Adrenal gland (tissue), 12 donors: ENCODE measurements around the gene CARM1. TPM values are rescaled to one million over a fixed set of nuclear protein-coding genes. Genes with fewer than 3 reads are reported as not detected.

ENCODE experiments used
- DNase-seq, 7 donors: peaks; one replicate each; pipeline ENCODE4 v3.0.0-alpha.2; 2019 to 2020
- H3K27ac ChIP-seq, 5 donors: fragments of 200-600 bp; sonication (generic) in 4 of 5; 1 replicate in 3 of 5; 2 replicates in 2 of 5; pipeline versions ENCODE4 v1.5.1 to v1.8.0; 2016 to 2020; ENCODE audit warnings: mild to moderate bottlenecking in 1 of 5
- H3K27me3 ChIP-seq: fragments of 200-600 bp; 2 replicates; pipeline ENCODE4 v1.8.0; 2021
- H3K36me3 ChIP-seq, 2 donors: fragments of 200-600 bp; replicated peaks in 1 of 2; 1 replicate in 1 of 2; 2 replicates in 1 of 2; pipeline versions ENCODE4 v1.5.1 to v1.8.0; 2018 to 2022
- H3K4me1 ChIP-seq, 2 donors: fragments of 200-600 bp; replicated peaks in 1 of 2; 1 replicate in 1 of 2; 2 replicates in 1 of 2; pipeline versions ENCODE4 v1.5.1 to v1.8.0; 2018 to 2021
- H3K4me3 ChIP-seq, 4 donors: fragments of 200-600 bp; sonication (generic) in 3 of 4; one replicate each; pipeline ENCODE4 v1.5.1; 2016 to 2018
- H3K9me3 ChIP-seq, 3 donors: fragments of 200-600 bp; sonication (generic) in 1 of 3; replicated peaks in 1 of 3; 1 replicate in 2 of 3; 2 replicates in 1 of 3; pipeline versions ENCODE4 v1.5.1 to v1.8.0; 2016 to 2021
- POLR2A ChIP-seq, 2 donors: fragments of 450-650 bp; IDR thresholded peaks; one replicate each; pipeline ENCODE4 v1.6.1; 2017; ENCODE audit warnings: antibody characterized with exemption in 2 of 2, mild to moderate bottlenecking in 2 of 2, moderate library complexity in 1 of 2
- WGBS, 4 donors: extraction: QIAGEN DNeasy Blood & Tissue Kit in 2 of 4; methylation state at CpG; one replicate each; pipeline versions ENCODE4 v1.1.5 to v1.1.7; 2013 to 2017; 5-methylcytosine and 5-hydroxymethylcytosine counted together
- intact Hi-C, 2 donors: fragments of 100-400 bp; cut with DNase I; formaldehyde crosslinking; loops; one replicate each; pipeline versions ENCODE4 v1.14.1 to v1.15.0; 2022 to 2023
- polyA plus RNA-seq, 3 donors: library from polyadenylated mRNA; stranded (reverse); fragments of 200-250 nt in 2 of 3; fragments of 350-450 nt in 1 of 3; fragmentation: Illumina TruSeq in 1 of 3; extraction: RNeasy Lipid Tissue Mini Kit (QIAGEN cat#74804) in 1 of 3; gene quantifications; one replicate each; pipeline ENCODE4 v1.2.3, GENCODE V29; 2013 to 2014
- total RNA-seq, 9 donors: library from RNA; depleted of rRNA in 4 of 9; stranded (reverse); fragments of >200 nt in 4 of 9; fragments of 120-200 nt in 1 of 9; fragmentation: NEBNext Ultra II Directional in 1 of 9; extraction: Animal tissue kit (Norgen Biotek cat#: 25700) in 1 of 9; gene quantifications; one replicate each; pipeline versions ENCODE4 v1.1.0 to v1.2.4, GENCODE V29; 2013 to 2023
- TF ChIP-seq, protein P1 (sequence below), 6 experiments: fragments of 450-650 bp in 4 of 6; fragments of 200-600 bp in 2 of 6; sonication (generic) in 1 of 6; IDR thresholded peaks; 1 replicate in 5 of 6; 2 replicates in 1 of 6; pipeline versions ENCODE4 v1.5.1 to v1.8.0; 2016 to 2021; ENCODE audit warnings: antibody characterized with exemption in 6 of 6, mild to moderate bottlenecking in 2 of 6, moderate library complexity in 1 of 6
- donor health status: healthy with polysubstance abuse.
- donor health status: Bipolar disorder and iron deficiency.
- donor health status: DM: yes; HTN: yes; CAD: no.
- donor health status: DM: no; HTN: no; CAD: no.
- donor health status: DM: no; HTN: no; CAD: no.
- donor health status: DM: yes; HTN: yes; CAD: no.

CARM1 gene
- total and polyA plus RNA-seq, 12 donors: 8.2 to 38.1 (median 21.6) TPM

DNA sequence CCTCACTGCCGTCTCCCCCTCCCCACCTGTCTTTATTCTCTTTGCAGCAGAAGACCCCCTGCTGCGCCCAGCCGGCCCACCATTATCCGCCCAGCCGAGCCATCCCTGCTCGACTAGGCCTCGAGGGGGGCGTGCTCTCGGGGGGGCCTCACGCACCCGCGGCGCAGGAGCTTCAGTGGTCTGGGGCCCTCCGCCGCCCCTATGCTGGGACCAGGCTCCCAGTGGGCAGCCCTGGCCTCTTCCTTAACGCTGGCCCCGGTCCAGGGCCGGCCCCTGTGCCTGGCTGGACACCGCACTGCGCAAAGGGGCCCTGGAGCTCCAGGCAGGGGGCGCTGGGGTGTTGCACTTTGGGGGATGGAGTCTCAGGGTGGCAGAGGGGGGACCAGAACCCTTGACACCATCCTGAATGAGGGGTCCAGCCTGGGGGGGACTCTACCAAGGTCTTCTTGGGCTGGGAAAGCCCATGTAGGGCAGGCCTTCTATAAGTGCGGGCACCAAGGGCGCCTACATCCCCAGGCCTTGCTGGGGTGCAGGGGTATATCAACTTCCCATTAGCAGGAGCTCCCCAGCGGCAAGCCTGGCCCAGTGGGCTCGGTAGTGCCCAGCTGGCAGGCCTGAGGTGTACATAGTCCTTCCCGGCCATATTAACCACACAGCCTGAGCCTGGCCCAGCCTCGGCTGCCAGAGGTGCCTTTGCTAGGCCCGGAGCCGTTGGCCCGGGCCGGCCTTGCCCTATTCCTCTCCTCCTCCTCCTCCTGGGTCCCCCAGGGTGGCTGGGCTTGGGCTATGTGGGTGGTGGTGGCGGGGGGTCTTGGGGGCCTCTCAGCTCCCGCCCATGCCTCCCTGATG, 40.2 kb upstream of the CARM1 start:
- TF ChIP-seq, protein P1, sequence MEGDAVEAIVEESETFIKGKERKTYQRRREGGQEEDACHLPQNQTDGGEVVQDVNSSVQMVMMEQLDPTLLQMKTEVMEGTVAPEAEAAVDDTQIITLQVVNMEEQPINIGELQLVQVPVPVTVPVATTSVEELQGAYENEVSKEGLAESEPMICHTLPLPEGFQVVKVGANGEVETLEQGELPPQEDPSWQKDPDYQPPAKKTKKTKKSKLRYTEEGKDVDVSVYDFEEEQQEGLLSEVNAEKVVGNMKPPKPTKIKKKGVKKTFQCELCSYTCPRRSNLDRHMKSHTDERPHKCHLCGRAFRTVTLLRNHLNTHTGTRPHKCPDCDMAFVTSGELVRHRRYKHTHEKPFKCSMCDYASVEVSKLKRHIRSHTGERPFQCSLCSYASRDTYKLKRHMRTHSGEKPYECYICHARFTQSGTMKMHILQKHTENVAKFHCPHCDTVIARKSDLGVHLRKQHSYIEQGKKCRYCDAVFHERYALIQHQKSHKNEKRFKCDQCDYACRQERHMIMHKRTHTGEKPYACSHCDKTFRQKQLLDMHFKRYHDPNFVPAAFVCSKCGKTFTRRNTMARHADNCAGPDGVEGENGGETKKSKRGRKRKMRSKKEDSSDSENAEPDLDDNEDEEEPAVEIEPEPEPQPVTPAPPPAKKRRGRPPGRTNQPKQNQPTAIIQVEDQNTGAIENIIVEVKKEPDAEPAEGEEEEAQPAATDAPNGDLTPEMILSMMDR (IDR thresholded peaks at IDR 0.05): no peak
- no peak for TF ChIP-seq POLR2A (IDR thresholded peaks at IDR 0.05)
- intact Hi-C loops: no loop called here
- Histone ChIP-seq H3K27ac (no peak overlapping the region), H3K4me3 (no peak overlapping the region), H3K4me1 (peaks cover 0 to 7% of the 10 kb centered on the region in 2 donors), H3K36me3 (peaks cover 0 to 75% of the 10 kb centered on the region in 2 donors), H3K27me3 (no peaks in the 10 kb centered on the region), H3K9me3 (no peaks in the 10 kb centered on the region)
- DNase-seq: peak in 2 of 7 donors; percentile 22 to 27
- WGBS, 4 donors: 81 to 86% (median 82%) methylated on average over 13 to 33 of the region's 33 CpGs

DNA sequence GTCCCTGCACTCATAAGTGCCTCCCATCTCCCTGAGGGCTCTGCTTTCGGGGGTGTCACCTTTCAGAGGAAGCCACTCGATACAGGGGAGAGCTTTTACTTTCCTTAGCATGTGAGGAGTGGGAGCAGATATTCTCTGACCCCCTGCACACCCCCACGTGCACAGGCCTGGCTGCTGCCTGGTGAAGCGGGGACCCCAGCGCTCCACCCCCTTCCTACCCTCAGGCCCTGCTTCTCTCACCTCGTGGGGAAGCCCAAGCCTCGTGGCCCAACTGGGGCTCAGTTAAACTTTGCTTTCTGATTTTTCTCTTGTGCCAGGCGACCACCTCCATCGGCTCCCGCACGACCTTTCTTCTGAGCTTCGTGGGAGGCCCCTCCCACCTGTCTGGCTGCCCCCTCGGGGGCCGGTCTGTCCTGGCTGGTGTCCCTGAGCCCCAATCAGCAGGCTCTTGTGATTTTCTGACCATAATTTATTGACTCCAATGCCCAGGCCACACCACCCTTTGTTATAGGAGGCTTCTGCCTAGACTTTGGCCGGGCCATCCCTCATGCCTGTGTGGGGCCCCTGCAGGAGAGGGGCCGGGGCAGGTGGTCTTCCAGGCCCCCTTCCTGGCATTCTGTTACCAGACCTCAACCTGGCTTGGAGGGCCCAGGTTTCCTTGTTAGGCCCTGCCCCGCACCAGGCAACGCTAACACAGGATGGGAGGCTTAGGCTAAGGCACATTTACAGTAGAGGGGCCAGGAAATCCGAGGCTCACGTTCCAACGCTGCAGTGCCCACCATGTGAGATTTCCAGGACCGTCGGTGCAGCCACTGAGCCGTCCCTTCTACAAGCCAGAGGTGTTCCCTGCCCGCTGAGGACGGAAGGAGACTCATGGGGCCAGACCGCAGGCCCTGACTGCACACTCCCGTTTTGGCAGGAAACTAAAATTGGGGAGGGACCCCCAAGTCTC, 39.1 kb upstream of the CARM1 start:
- intact Hi-C loops: no loop called here
- Histone ChIP-seq H3K4me3 (no peak overlapping the region), H3K27ac (no peak overlapping the region), H3K36me3 (peaks cover 0 to 64% of the 10 kb centered on the region in 2 donors), H3K4me1 (peaks cover 6 to 14% of the 10 kb centered on the region in 2 donors), H3K27me3 (no peaks in the 10 kb centered on the region), H3K9me3 (no peaks in the 10 kb centered on the region)
- TF ChIP-seq POLR2A (IDR thresholded peaks at IDR 0.05): no peak
- WGBS, 4 donors: 73 to 76% (median 76%) methylated on average over 21 to 28 of the region's 28 CpGs
- DNase-seq: peak in 1 of 7 donors; percentile 21

DNA sequence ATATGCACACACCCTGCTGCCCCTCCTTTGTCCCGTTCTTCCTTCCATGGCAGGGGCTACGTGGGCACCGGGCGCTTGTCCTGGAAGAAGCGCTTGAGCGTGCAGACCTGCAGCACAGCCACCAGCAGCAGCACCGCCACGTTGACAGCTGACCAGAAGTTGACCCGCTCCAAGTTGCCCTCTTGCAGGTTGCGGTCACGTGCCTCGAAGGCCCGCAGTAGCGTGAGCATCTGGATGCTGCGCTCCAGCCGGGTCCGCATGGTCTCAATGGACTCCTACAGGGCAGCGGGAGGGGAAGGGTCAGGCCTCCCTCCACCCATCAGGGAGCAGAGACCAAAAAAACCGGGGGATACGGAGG, 38.4 kb upstream of the CARM1 start:
- no peaks in the 10 kb centered on the region for H3K27me3 ChIP-seq
- no peak overlapping the region for H3K4me3 ChIP-seq
- peaks cover 0 to 57% of the 10 kb centered on the region in 2 donors for H3K36me3 ChIP-seq
- no peaks in the 10 kb centered on the region for H3K9me3 ChIP-seq
- 55 to 80% (median 73%) methylated on average over 3 to 20 of the region's 20 CpGs for WGBS, 4 donors
- DNase-seq: peak in 1 of 7 donors; percentile 26
- no peak for TF ChIP-seq POLR2A (IDR thresholded peaks at IDR 0.05)
- TF ChIP-seq, protein P1 (IDR thresholded peaks at IDR 0.05): no peak
- intact Hi-C loops: no loop called here
- peaks cover 6 to 14% of the 10 kb centered on the region in 2 donors for H3K4me1 ChIP-seq
- no peak overlapping the region for H3K27ac ChIP-seq

DNA sequence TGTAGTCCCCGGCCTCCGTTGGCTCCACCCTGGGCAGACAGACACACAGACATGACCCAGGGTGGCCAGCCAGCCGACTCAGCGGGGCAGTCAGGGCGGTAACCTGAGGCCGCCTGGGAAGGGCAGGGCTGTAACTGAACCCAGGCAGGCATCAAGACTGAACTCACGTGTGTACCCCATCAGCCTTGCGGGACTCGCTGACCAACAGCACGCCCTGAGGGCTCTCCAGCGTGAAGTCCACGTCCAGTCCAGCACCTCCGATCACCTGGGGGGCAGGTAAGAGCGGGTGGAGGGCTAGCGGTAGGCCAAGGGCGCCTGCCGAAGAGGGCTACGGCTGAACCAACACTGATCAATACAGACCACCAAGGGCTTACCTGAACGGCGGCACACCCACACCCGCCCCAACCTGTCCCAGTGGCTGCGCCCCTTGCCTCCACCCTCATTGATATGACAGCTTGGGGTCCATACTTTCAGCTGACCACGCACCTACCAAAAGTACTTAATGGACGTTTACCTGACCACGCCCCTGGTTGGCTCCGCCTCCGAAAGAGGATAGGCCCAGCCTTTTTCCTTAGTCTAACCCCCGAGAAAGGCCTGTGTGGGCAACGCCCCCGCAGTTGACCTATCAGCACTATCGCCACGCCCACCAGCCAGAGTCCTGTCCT, 36.1 kb upstream of the CARM1 start:
- Histone ChIP-seq H3K27me3 (no peaks in the 10 kb centered on the region), H3K9me3 (no peaks in the 10 kb centered on the region), H3K4me3 (peak overlapping the region in 2 of 4 donors; percentile 20 to 43), H3K27ac (peak overlapping the region; percentile 6 to 99 (median 97)), H3K4me1 (peaks cover 6 to 14% of the 10 kb centered on the region in 2 donors), H3K36me3 (peaks cover 0 to 36% of the 10 kb centered on the region in 2 donors)
- peak in 5 of 7 donors; percentile 55 to 75 (median 67) for DNase-seq
- WGBS, 4 donors: 30 to 42% (median 39%) methylated on average over 7 to 32 of the region's 32 CpGs
- intact Hi-C loops: no loop called here
- TF ChIP-seq POLR2A (IDR thresholded peaks at IDR 0.05): no peak
- TF ChIP-seq, protein P1 (IDR thresholded peaks at IDR 0.05): no peak
